ENCODE data around the gene SIMC1. TPM values are rescaled to one million over a fixed set of nuclear protein-coding genes. Genes with fewer than 3 reads are reported as not detected.
"Not testable (repeated sequence)": the region's sequence is repeated elsewhere in the genome, so short reads cannot be mapped to it uniquely, and the experiment has no call there.

SIMC1 gene
- total and polyA plus RNA-seq, 2 of the 4 experiments (the other 2 are of a cell fraction), result 8.2 to 11.7 TPM

DNA sequence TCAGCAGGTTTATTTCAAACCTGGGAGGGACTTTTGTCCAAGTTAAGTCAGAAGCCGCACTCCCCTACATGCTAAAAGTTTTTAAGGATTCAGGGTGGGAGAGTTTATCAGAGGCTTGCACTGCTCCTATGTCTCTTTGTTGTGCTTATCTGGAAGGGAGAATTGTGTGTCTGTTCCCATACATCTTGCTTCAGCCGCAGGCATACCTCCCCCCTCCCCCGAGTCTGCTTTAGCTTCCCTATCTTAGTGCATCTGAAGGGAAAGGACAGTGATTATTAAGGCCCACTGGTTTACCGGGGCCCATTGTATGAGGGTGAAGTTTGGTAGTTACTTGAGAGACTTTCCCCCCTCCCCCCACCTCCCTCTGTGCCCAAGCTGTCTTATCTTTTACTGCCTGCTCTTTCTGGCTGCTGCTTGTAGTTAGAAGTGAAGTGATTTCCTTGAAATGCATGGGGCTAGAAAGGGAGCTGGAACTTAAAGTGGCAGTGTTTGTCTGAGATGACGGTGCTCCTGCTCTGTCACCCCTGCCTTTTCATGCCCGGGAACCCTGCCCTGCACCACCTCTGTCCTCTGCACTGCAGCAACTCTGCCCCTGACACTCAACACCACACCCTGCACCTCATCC lies 40.9 kb upstream of the SIMC1 start:
- no CpG with 5 or more reads among the region's 6 CpGs for WGBS, 2 experiments (ENCODE audit: extremely low coverage in 2 of 2, insufficient read length in 1 of 2)
- H3K4me3 ChIP-seq (ENCODE audit: insufficient read depth, low read depth, low read length); H2BK15ac ChIP-seq (ENCODE audit: low read depth, low read length); H3K4me2 ChIP-seq (ENCODE audit: low read depth, low read length); H3K18ac ChIP-seq (ENCODE audit: low read depth, low read length); H3K9me3 ChIP-seq (ENCODE audit: control insufficient read depth, insufficient read depth, low read length); in situ Hi-C loops (cut with MboI; ENCODE audit: low sequenced_read_pairs); H2AFZ ChIP-seq (replicated peaks; ENCODE audit: low read length, poor library complexity); DNase-seq; H2AK5ac ChIP-seq (ENCODE audit: low read depth, low read length); H3K27ac ChIP-seq (ENCODE audit: insufficient read depth, low read length); H3K56ac ChIP-seq (ENCODE audit: extremely low read depth, insufficient read depth, low read length); POLR2A ChIA-PET (ENCODE audit: unreplicated experiment); H2AK9ac ChIP-seq (replicated peaks; ENCODE audit: low read depth, low read length, poor library complexity); H3K9me1 ChIP-seq (ENCODE audit: insufficient read depth, low read length); H3K4ac ChIP-seq (ENCODE audit: low read depth, low read length); H3K14ac ChIP-seq (replicated peaks; ENCODE audit: low read depth, low read length); H3K9ac ChIP-seq (ENCODE audit: low read depth, low read length); BruUV-seq (replicated peaks); intact Hi-C loops (cut with micrococcal nuclease); H2BK20ac ChIP-seq (ENCODE audit: low read depth, low read length); H4K91ac ChIP-seq (ENCODE audit: insufficient read depth, low read depth, low read length); H4K8ac ChIP-seq (ENCODE audit: low read depth in 2 of 2, low read length in 2 of 2); H3K4me1 ChIP-seq (ENCODE audit: control insufficient read depth, insufficient read depth, low read length); ATAC-seq (ENCODE audit: low read depth); dilution Hi-C loops (cut with HindIII; ENCODE audit: low sequenced_read_pairs, unreplicated experiment); H3K79me1 ChIP-seq (ENCODE audit: low read depth in 1 of 2, low read length in 2 of 2); CTCF ChIA-PET; H3K23ac ChIP-seq (ENCODE audit: low read depth, low read length); H2BK5ac ChIP-seq (ENCODE audit: low read depth, low read length, poor library complexity, severe bottlenecking); H3K27me3 ChIP-seq (ENCODE audit: control insufficient read depth, insufficient read depth, low read length); H2BK120ac ChIP-seq (ENCODE audit: low read depth, low read length); H4K5ac ChIP-seq (ENCODE audit: low read depth, low read length); H4K20me1 ChIP-seq (ENCODE audit: insufficient read depth, low read length); H3K36me3 ChIP-seq (ENCODE audit: control insufficient read depth, insufficient read depth, low read length): not testable (repeated sequence)

DNA sequence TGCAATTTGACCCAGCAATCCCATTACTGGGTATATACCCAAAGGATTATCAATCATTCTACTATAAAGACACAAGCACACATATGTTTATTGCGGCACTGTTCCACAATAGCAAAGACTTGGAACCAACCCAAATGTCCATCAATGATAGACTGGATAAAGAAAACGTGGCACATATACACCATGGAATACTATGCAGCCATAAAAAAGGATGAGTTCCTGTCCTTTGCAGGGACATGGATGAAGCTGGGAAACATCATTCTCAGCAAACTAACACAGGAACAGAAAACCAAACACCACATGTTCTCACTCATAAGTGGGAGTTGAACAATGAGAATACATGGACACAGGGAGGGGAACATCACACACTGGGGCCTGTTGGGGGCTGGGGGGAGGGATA lies 39.9 kb upstream of the SIMC1 start:
- H3K27ac ChIP-seq (ENCODE audit: insufficient read depth, low read length); H2BK20ac ChIP-seq (ENCODE audit: low read depth, low read length); H3K14ac ChIP-seq (replicated peaks; ENCODE audit: low read depth, low read length); H3K4me2 ChIP-seq (ENCODE audit: low read depth, low read length); H3K56ac ChIP-seq (ENCODE audit: extremely low read depth, insufficient read depth, low read length); H3K36me3 ChIP-seq (ENCODE audit: control insufficient read depth, insufficient read depth, low read length); H3K79me1 ChIP-seq (ENCODE audit: low read depth in 1 of 2, low read length in 2 of 2); H2BK15ac ChIP-seq (ENCODE audit: low read depth, low read length); CTCF ChIA-PET; H3K9ac ChIP-seq (ENCODE audit: low read depth, low read length); H4K91ac ChIP-seq (ENCODE audit: insufficient read depth, low read depth, low read length); H3K4me1 ChIP-seq (ENCODE audit: control insufficient read depth, insufficient read depth, low read length); H4K8ac ChIP-seq (ENCODE audit: low read depth in 2 of 2, low read length in 2 of 2); H3K4ac ChIP-seq (ENCODE audit: low read depth, low read length); H3K18ac ChIP-seq (ENCODE audit: low read depth, low read length); DNase-seq; H2AK9ac ChIP-seq (replicated peaks; ENCODE audit: low read depth, low read length, poor library complexity); H4K20me1 ChIP-seq (ENCODE audit: insufficient read depth, low read length); dilution Hi-C loops (cut with HindIII; ENCODE audit: low sequenced_read_pairs, unreplicated experiment); H2AFZ ChIP-seq (replicated peaks; ENCODE audit: low read length, poor library complexity); in situ Hi-C loops (cut with MboI; ENCODE audit: low sequenced_read_pairs); intact Hi-C loops (cut with micrococcal nuclease); H2AK5ac ChIP-seq (ENCODE audit: low read depth, low read length); H2BK5ac ChIP-seq (ENCODE audit: low read depth, low read length, poor library complexity, severe bottlenecking); H3K4me3 ChIP-seq (ENCODE audit: insufficient read depth, low read depth, low read length); H2BK120ac ChIP-seq (ENCODE audit: low read depth, low read length); H3K23ac ChIP-seq (ENCODE audit: low read depth, low read length); H3K27me3 ChIP-seq (ENCODE audit: control insufficient read depth, insufficient read depth, low read length); POLR2A ChIA-PET (ENCODE audit: unreplicated experiment); ATAC-seq (ENCODE audit: low read depth); BruUV-seq (replicated peaks); H3K9me1 ChIP-seq (ENCODE audit: insufficient read depth, low read length); H4K5ac ChIP-seq (ENCODE audit: low read depth, low read length); H3K9me3 ChIP-seq (ENCODE audit: control insufficient read depth, insufficient read depth, low read length): not testable (repeated sequence)
- WGBS, 2 experiments (ENCODE audit: extremely low coverage in 2 of 2, insufficient read length in 1 of 2), result no CpG with 5 or more reads among the region's 2 CpGs

Measured in IMR-90 (cell line).